ENCODE results near the gene GRB10.

GRB10 gene

DNA sequence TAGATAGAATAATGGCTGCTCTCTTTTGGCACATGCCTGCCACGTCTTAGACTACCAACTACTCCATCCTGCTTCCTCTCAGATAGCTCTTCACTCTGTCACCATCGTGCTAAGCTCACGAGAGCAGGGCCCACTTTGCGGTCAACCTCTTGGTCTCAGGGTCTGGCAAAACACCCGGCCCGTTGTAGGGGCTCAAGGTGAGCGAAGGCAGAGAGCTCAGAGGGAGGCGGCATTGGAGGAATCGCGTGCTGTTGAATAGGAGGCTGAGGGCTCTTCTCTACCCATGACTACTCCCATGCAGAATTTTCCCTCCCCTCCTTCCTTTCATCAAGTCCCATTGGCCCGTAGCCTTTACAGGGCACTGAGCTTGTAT, 116.6 kb downstream of the GRB10 start:
- no peaks in the 10 kb centered on the region for H3K27me3 ChIP-seq (ENCODE audit: insufficient read depth, low read depth, severe bottlenecking)
- TF ChIP-seq, protein P1, sequence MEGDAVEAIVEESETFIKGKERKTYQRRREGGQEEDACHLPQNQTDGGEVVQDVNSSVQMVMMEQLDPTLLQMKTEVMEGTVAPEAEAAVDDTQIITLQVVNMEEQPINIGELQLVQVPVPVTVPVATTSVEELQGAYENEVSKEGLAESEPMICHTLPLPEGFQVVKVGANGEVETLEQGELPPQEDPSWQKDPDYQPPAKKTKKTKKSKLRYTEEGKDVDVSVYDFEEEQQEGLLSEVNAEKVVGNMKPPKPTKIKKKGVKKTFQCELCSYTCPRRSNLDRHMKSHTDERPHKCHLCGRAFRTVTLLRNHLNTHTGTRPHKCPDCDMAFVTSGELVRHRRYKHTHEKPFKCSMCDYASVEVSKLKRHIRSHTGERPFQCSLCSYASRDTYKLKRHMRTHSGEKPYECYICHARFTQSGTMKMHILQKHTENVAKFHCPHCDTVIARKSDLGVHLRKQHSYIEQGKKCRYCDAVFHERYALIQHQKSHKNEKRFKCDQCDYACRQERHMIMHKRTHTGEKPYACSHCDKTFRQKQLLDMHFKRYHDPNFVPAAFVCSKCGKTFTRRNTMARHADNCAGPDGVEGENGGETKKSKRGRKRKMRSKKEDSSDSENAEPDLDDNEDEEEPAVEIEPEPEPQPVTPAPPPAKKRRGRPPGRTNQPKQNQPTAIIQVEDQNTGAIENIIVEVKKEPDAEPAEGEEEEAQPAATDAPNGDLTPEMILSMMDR (IDR thresholded peaks at IDR 0.05; ENCODE audit: low read depth, low read length), result no peak
- H3K36me3 ChIP-seq, result no peaks in the 10 kb centered on the region
- H3K27ac ChIP-seq, result no peak overlapping the region
- H3K4me3 ChIP-seq (ENCODE audit: low read depth, low read length), result no peak overlapping the region
- H3K9me3 ChIP-seq (ENCODE audit: severe bottlenecking), result no peaks in the 10 kb centered on the region
- DNase-seq, result no peak

DNA sequence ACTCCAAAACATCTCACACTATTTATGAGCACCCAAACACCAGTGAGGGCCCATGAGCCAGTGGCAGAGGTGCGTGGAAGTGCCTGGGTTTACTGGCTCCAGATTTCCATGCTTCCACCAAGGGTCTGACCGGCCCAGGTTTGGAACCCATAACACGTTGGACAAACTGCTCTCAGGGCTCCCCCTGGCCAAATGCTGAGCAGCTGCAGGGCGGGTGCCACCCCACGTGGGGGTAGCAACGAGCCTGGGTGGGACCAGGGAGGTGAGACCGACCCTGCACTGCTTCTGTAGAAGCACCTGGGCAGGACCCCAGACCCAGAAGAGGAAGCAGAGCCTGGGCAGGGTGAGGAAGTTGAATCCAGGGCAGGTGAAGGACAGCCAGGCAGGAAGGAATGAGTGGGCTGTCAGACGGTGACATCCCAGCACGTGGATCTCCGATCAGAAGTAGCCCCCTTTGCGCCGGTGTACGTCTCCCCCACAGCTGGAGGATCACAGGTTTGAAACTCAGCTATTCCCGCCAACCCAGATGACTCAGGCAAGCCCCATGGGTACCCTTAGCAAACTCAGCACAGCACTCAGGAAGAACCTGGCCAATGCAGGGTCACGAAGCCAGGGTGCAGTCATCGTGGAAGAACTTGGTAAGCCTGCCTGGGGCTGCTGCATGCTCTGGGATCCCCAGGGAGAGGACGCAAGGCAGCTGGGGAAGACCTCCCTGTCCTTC, 117.1 kb downstream of the GRB10 start:
- Histone ChIP-seq H3K36me3 (no peaks in the 10 kb centered on the region), H3K27ac (no peak overlapping the region), H3K27me3 (ENCODE audit: insufficient read depth, low read depth, severe bottlenecking) (no peaks in the 10 kb centered on the region), H3K4me3 (ENCODE audit: low read depth, low read length) (no peak overlapping the region), H3K9me3 (ENCODE audit: severe bottlenecking) (no peaks in the 10 kb centered on the region)
- TF ChIP-seq, protein P1 (IDR thresholded peaks at IDR 0.05; ENCODE audit: low read depth, low read length), result no peak
- DNase-seq, result no peak

DNA sequence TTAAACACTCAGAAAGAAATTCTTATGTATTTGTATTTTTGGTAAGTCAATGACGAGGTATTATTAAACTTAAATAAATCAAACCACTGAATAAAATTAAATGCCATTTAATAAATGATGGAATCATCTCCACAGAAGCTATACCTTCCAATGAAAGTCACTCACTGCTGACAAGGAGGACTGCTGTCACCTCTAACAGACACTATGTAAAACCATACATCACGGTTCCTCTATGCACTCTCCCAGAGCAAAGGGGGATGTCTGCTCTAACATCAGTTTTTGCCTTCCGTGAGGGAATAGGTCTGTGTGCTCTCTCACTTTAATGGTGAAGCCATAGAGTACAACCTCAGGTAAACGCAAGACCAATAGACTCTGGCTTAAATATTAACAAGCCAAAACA, 117.8 kb downstream of the GRB10 start:
- TF ChIP-seq, protein P1 (IDR thresholded peaks at IDR 0.05; ENCODE audit: low read depth, low read length), result no peak
- Histone ChIP-seq H3K27ac (no peak overlapping the region), H3K36me3 (no peaks in the 10 kb centered on the region), H3K4me3 (ENCODE audit: low read depth, low read length) (no peak overlapping the region), H3K27me3 (ENCODE audit: insufficient read depth, low read depth, severe bottlenecking) (no peaks in the 10 kb centered on the region), H3K9me3 (ENCODE audit: severe bottlenecking) (no peaks in the 10 kb centered on the region)
- no peak for DNase-seq

DNA sequence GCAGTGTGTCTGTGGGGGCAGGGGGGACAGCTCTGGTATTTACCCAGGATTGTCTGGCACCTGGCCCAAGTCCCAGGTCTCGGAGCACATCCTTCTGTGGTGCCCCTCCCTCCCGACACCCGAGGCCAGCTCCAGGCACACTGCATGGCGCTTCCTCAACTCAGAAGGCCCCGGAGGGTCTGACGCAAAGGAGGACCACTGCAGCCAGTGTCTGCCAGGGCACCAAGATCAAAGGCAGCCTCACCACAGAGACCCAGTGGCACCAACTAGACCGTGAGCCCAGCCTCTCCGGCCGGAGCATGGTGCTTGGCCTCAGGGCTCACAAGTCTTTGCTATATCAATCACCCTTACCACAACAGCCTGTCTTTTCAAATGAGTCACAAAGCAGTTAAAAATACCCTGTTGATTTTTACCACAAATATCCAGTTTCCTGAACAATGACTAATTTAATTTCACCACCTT, 118.2 kb downstream of the GRB10 start:
- no peak overlapping the region for H3K4me3 ChIP-seq (ENCODE audit: low read depth, low read length)

DNA sequence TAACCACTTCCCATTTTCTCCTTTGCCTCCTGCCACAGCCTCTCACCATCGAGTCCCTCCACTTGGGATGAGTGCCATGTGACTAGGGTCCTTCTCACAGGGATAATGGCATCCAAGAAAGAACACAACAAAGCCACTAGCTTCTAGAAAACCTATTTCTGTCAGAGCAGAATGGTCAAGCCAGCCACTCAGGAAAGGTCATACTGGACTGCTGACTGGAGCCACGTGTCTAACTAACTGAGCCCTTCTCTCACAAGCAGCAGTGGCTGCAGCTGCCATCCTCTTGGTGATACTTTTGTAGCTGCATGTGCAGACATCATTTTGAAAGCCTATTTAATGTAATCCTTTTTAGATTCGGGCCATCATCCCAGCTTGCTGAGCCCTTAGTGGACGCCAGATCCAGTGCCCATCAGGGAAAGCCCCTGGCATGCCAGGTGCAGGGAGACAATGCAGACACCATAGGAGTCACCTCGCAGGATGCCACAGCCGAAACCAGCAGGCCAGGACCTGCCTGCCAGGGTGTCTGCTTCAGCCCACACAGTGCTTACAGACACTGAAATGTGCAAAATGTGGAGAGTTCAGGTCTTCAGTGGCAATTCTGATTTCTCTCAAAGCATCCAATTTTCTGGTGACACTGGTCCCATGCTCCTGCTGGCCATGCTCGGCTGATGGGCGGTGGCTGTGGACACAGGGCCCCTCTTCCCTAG, 119.1 kb downstream of the GRB10 start:
- no peak for DNase-seq
- Histone ChIP-seq H3K36me3 (no peaks in the 10 kb centered on the region), H3K9me3 (ENCODE audit: severe bottlenecking) (no peaks in the 10 kb centered on the region), H3K27ac (no peak overlapping the region), H3K4me3 (ENCODE audit: low read depth, low read length) (no peak overlapping the region), H3K27me3 (ENCODE audit: insufficient read depth, low read depth, severe bottlenecking) (no peaks in the 10 kb centered on the region)
- TF ChIP-seq, protein P1 (IDR thresholded peaks at IDR 0.05; ENCODE audit: low read depth, low read length), result no peak

More for the DNA sequence above, 118.2 kb downstream of the GRB10 start:
- TF ChIP-seq, protein P1 (IDR thresholded peaks at IDR 0.05; ENCODE audit: low read depth, low read length), result no peak
- H3K9me3 ChIP-seq (ENCODE audit: severe bottlenecking), result no peaks in the 10 kb centered on the region
- H3K27me3 ChIP-seq (ENCODE audit: insufficient read depth, low read depth, severe bottlenecking), result no peaks in the 10 kb centered on the region
- no peak overlapping the region for H3K27ac ChIP-seq
- H3K36me3 ChIP-seq, result no peaks in the 10 kb centered on the region
- no peak for DNase-seq
